Stimulated activated memory B cell treated with anti-CD40 and anti-IgM and Interleukin-4, amounts not matched to agents 10 μg/mL and 1 μg/mL and 100 μg/mL, for 72 hours (primary cell): ENCODE results near the gene BAHCC1.

Source experiments
- ATAC-seq: fragments of 150-1000 bp; cut with Tn5 transposase; 2 replicates; pipeline ENCODE4 v1.10.0; 2021
- H3K27ac Mint-ChIP-seq: one replicate; pipeline ENCODE4 v1.8.0; 2022; ENCODE audit warnings: mild to moderate bottlenecking, mixed read lengths
- H3K27me3 Mint-ChIP-seq: one replicate; pipeline ENCODE4 v1.8.0; 2022; ENCODE audit warnings: mixed read lengths
- H3K36me3 Mint-ChIP-seq: one replicate; pipeline ENCODE4 v1.8.0; 2022; ENCODE audit warnings: mixed read lengths
- H3K4me1 Mint-ChIP-seq: one replicate; pipeline ENCODE4 v1.8.0; 2022; ENCODE audit warnings: mixed read lengths
- H3K4me3 Mint-ChIP-seq: one replicate; pipeline ENCODE4 v1.8.0; 2022; ENCODE audit warnings: mild to moderate bottlenecking, moderate library complexity, mixed read lengths
- H3K9me3 Mint-ChIP-seq: one replicate; pipeline ENCODE4 v1.8.0; 2022; ENCODE audit warnings: mixed read lengths

The BAHCC1 gene

DNA sequence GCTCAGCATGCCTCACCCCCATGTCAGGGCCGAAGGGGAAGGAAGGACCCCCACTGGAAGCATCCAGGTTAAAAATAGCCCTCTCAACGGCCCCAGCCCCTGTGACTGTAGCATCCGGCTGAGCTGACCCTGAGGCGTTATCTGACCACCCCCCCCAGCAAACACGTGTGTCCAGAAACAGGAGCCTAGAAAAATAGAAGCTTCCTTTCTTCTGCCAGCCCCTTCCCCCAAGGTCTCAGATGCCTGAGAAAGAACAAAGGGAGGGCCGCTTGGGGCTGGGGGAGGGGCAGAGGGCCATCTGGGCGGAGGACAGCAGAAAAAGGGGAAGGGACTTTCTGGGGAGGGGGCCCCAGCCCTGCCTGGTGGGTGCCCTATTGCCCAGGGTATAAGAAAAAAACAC, 61.5 kb downstream of the BAHCC1 start:
- no peak for ATAC-seq
- Mint-ChIP-seq H3K9me3 (no peaks in the 10 kb centered on the region), H3K27ac (no peak overlapping the region), H3K4me3 (no peak overlapping the region), H3K27me3 (peaks cover 66% of the 10 kb centered on the region), H3K4me1 (peaks cover 14% of the 10 kb centered on the region), H3K36me3 (no peaks in the 10 kb centered on the region)

DNA sequence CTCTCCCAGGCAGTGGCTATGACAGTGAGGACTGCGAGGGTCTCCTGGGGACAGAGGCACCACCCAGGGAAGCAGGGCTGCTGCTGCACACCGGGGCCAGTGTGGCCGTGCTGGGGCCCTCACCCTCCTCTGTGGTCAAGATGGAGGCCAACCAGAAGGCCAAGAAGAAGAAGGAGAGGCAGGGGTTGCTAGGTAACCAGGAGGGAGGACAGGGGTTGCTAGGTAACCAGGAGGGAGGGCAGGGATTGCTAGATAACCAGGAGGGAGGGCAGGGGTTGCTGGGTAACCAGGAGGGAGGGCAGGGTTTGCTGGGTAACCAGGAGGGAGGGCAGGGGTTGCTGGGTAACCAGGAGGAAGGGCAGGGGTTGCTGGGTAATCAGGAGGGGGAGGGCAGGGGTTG, 62.1 kb downstream of the BAHCC1 start:
- Mint-ChIP-seq H3K4me1 (peaks cover 14% of the 10 kb centered on the region), H3K4me3 (no peak overlapping the region), H3K36me3 (no peaks in the 10 kb centered on the region), H3K27me3 (peaks cover 63% of the 10 kb centered on the region), H3K9me3 (no peaks in the 10 kb centered on the region), H3K27ac (no peak overlapping the region)
- ATAC-seq, result no peak

DNA sequence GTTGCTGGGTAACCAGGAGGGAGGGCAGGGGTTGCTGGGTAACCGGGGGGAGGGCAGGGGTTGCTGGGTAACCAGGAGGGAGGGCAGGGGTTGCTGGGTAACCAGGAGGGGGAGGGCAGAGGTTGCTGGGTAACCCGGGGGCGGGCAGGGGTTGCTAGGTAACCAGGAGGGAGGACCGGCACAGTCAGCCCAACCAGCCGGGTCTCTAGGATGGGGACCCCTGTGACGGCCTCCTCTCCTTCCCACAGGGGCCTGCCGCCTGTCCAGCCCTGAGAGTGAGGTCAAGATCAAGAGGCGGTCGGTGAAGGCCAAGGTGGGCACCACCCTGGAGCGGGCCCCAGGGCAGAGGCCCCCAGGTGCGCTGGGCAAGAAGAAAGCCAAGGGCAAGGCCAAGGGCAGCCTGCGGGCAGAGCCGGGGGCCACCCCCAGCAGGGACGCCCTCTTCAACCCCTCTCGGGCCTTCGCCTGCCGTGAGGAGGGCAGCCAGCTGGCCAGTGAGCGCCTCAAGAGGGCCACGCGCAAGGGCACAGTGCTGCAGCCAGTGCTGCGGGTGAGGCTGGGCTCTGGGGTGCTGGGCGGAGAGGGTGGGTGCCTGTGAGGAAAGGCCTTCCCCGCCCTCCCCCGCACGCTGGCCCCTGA, 62.8 kb downstream of the BAHCC1 start:
- peaks cover 13% of the 10 kb centered on the region for H3K4me1 Mint-ChIP-seq
- no peak overlapping the region for H3K4me3 Mint-ChIP-seq
- H3K27ac Mint-ChIP-seq, result no peak overlapping the region
- ATAC-seq, result no peak
- peaks cover 63% of the 10 kb centered on the region for H3K27me3 Mint-ChIP-seq
- no peaks in the 10 kb centered on the region for H3K9me3 Mint-ChIP-seq
- no peaks in the 10 kb centered on the region for H3K36me3 Mint-ChIP-seq

DNA sequence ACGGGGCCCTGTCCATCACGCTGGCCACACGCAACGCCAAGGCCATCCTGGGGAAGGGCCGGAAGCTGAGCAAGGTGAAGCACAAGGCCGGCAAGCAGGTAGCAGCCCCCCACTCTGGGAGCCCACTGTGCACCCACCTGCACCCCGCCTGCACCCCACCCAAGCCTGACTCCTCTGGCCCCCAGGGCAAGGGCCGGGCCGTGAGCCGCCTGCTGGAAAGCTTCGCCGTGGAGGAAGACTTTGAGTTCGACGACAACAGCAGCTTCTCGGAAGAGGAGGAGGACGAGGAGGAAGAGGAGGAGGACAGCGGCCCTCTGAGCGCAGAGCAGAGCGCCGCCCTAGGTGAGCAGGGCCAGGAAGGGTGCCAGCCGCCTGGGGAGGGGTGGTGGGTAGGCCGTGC, 63.4 kb downstream of the BAHCC1 start:
- peaks cover 57% of the 10 kb centered on the region for H3K27me3 Mint-ChIP-seq
- ATAC-seq, result no peak
- H3K27ac Mint-ChIP-seq, result no peak overlapping the region
- no peak overlapping the region for H3K4me3 Mint-ChIP-seq
- H3K9me3 Mint-ChIP-seq, result no peaks in the 10 kb centered on the region
- H3K36me3 Mint-ChIP-seq, result no peaks in the 10 kb centered on the region
- H3K4me1 Mint-ChIP-seq, result peaks cover 7% of the 10 kb centered on the region

DNA sequence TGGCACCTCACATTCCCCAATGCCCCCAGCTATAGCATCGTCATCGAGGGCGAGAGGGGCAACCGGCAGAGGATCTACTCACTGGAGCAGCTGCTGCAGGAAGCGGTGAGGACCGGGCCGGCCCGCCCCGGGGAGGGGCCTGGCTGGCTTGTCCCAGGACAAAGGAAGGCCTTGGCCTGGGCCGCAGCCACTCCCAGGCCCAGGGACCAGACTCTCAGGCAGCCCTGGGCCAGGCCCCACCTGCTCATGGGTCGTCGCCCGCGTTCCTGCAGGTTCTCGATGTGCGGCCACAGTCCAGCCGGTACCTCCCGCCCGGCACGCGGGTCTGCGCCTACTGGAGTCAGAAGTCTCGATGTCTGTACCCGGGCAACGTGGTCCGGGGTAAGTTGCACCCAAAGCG, 64.0 kb downstream of the BAHCC1 start:
- Mint-ChIP-seq H3K36me3 (no peaks in the 10 kb centered on the region), H3K9me3 (no peaks in the 10 kb centered on the region), H3K4me1 (peaks cover 4% of the 10 kb centered on the region), H3K27ac (no peak overlapping the region), H3K4me3 (no peak overlapping the region), H3K27me3 (peaks cover 56% of the 10 kb centered on the region)
- ATAC-seq, result no peak

DNA sequence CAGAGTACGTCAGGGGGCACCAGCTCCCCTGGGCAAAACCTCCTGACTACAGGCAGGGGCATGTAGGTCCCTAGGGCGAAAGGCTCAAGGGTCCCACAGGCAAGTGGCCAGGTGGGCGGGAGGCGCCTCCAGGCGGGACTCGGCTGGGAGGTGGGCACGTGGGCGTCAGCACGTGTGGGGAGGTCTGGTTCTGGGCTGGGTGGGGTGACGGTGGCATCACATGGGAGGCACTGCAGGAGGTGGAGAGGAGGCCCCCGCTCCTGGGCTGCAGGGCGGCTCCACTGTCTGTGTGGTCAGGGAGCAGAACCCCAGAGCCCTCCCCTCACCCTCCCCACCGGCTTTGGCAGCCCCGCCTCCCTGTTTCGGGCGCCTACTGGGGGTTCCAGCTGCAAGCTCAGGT, 64.6 kb downstream of the BAHCC1 start:
- no peaks in the 10 kb centered on the region for H3K36me3 Mint-ChIP-seq

DNA sequence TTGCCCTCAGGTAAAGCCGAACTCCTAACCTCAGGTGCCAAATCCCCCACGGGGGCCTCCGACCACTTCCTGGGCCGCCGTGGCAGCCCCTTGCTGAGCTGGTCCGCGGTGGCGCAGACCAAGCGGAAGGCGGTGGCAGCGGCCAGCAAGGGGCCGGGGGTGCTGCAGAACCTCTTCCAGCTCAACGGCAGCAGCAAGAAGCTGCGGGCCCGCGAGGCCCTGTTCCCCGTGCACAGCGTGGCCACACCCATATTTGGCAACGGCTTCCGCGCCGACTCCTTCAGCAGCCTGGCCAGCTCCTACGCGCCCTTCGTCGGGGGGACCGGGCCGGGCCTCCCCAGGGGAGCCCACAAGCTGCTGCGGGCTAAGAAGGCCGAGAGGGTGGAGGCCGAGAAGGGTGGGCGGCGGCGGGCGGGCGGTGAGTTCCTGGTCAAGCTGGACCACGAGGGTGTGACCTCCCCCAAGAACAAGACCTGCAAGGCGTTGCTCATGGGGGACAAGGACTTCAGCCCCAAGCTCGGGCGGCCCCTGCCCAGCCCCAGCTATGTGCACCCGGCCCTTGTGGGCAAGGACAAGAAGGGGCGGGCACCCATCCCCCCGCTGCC, 65.7 kb downstream of the BAHCC1 start:
- H3K36me3 Mint-ChIP-seq, result no peaks in the 10 kb centered on the region
- no peaks in the 10 kb centered on the region for H3K9me3 Mint-ChIP-seq
- ATAC-seq, result no peak
- peaks cover 5% of the 10 kb centered on the region for H3K4me1 Mint-ChIP-seq
- no peak overlapping the region for H3K27ac Mint-ChIP-seq
- H3K4me3 Mint-ChIP-seq, result no peak overlapping the region
- peaks cover 56% of the 10 kb centered on the region for H3K27me3 Mint-ChIP-seq

More for the DNA sequence above, 64.6 kb downstream of the BAHCC1 start:
- Mint-ChIP-seq H3K9me3 (no peaks in the 10 kb centered on the region), H3K27me3 (peaks cover 57% of the 10 kb centered on the region), H3K27ac (no peak overlapping the region), H3K4me3 (no peak overlapping the region), H3K4me1 (peaks cover 5% of the 10 kb centered on the region)
- no peak for ATAC-seq

DNA sequence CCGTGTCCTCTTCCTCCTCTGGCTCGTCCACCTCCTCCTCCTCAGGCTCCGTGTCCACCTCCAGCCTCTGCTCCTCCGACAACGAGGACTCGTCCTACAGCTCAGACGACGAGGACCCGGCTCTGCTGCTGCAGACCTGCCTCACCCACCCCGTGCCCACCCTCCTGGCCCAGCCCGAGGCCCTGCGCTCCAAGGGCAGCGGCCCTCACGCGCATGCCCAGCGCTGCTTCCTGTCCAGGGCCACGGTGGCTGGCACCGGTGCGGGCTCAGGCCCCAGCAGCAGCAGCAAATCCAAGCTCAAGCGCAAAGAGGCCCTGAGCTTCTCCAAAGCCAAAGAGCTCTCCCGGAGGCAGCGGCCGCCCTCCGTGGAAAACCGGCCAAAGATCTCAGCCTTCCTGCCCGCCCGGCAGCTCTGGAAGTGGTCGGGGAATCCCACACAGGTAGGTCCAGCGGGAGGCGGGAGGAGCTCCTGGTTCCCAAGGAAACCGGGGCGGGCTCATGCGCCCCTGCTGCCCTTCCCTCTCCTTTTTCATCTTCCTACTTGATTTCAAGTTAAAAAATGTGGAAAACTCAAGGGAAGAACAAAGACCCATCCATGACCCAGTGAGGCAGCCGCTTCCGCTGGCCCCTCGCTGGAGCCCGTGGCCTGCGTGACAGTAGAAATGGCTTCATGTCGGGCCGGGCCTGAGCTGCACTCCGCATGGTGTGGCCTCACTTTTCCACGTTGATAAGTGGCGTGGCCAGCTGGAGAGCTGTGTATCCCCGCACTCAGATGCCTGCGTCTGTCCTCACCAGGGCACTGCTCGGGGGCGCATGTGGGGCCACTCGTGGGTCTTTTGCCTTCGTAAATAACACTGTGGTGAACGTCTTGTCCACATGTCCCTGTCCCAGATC, 66.6 kb downstream of the BAHCC1 start:
- peaks cover 5% of the 10 kb centered on the region for H3K4me1 Mint-ChIP-seq
- H3K9me3 Mint-ChIP-seq, result no peaks in the 10 kb centered on the region
- no peak overlapping the region for H3K4me3 Mint-ChIP-seq
- peaks cover 58% of the 10 kb centered on the region for H3K27me3 Mint-ChIP-seq
- ATAC-seq, result no peak
- H3K27ac Mint-ChIP-seq, result no peak overlapping the region
- H3K36me3 Mint-ChIP-seq, result no peaks in the 10 kb centered on the region

DNA sequence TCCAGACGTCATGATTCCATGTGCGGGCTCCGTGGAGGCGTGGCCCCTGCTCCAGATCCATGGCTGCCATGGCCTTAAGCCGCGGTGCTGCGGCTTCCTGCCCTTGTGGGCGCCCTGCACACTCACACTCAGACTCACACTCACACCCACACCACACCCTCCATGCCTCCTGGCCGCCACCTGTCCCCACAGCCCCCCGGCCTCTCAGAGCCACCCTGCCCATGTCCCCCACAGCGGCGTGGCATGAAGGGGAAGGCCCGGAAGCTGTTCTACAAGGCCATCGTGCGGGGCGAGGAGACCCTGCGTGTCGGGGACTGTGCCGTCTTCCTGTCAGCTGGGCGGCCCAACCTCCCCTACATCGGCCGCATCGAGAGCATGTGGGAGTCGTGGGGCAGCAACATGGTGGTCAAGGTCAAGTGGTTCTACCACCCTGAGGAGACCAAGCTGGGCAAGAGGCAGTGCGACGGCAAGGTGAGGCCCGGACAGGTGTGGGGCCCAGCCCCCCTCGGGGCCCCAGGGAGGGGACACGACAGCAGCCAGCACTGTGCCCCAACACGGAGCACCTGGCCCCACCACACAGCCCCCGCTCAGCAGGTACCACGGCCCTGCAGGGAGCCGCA, 67.4 kb downstream of the BAHCC1 start:
- Mint-ChIP-seq H3K27ac (no peak overlapping the region), H3K36me3 (no peaks in the 10 kb centered on the region), H3K4me1 (peaks cover 5% of the 10 kb centered on the region), H3K9me3 (no peaks in the 10 kb centered on the region), H3K27me3 (peaks cover 58% of the 10 kb centered on the region), H3K4me3 (no peak overlapping the region)
- peak; percentile 34 for ATAC-seq

DNA sequence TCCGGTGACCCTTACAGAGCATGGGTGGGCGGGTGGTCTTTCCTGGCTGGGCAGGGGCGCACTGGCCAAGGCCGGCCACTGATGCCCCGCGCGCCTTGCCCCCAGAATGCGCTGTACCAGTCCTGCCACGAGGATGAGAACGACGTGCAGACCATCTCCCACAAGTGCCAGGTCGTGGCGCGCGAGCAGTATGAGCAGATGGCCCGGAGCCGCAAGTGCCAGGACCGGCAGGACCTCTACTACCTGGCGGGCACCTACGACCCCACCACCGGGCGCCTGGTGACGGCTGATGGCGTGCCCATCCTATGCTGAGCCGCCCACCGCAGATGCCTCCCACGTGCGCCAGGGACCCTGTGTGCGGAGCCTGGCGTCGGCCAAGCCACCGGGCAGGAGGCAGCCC, 68.2 kb downstream of the BAHCC1 start:
- peaks cover 49% of the 10 kb centered on the region for H3K27me3 Mint-ChIP-seq
- H3K27ac Mint-ChIP-seq, result no peak overlapping the region
- ATAC-seq, result no peak
- H3K4me3 Mint-ChIP-seq, result no peak overlapping the region
- no peaks in the 10 kb centered on the region for H3K36me3 Mint-ChIP-seq
- H3K9me3 Mint-ChIP-seq, result no peaks in the 10 kb centered on the region
- peaks cover 5% of the 10 kb centered on the region for H3K4me1 Mint-ChIP-seq

DNA sequence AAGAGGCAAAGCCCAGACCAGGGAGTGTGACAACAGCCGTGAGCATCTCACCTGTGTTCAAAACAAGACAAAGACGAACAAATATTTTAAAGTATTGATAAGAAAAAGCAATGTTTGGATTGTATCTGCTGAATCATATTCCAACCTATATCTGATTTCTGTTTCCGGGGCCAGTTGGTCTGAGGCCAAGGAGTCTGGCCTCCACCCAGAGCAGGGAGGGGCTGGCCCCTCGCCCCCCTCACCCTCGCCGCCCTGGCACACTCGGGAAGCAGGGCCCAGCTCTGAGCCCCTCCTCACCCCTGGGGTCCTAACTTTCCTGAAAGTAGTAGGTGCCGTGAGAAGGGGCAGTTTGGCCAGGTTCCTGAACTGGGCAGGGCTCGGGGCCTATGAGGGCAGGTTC, 69.3 kb downstream of the BAHCC1 start:
- Mint-ChIP-seq H3K4me3 (no peak overlapping the region), H3K36me3 (no peaks in the 10 kb centered on the region), H3K27me3 (peaks cover 44% of the 10 kb centered on the region), H3K9me3 (no peaks in the 10 kb centered on the region), H3K4me1 (peaks cover 5% of the 10 kb centered on the region), H3K27ac (no peak overlapping the region)
- no peak for ATAC-seq

DNA sequence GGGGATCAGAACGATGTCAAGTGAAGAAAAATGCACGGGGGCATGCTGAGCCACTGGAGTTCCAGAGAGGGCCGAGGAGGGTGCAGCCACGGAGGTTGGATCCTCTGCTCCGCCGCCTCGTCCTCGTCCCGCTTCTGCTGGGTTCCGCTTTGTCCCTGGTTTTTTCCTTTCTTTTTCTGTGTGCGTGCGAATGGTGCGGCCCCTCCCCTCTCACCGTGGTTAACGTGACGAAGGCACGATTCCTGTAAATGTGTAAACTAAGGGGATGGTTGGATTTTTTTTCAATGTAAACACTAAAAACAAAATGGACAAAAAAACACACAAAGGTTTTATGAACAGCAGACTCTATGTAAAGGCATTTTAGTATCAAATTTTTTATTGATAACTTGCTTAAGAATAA, 70.7 kb downstream of the BAHCC1 start:
- H3K36me3 Mint-ChIP-seq, result no peaks in the 10 kb centered on the region
- no peak overlapping the region for H3K4me3 Mint-ChIP-seq
- no peak overlapping the region for H3K27ac Mint-ChIP-seq
- H3K4me1 Mint-ChIP-seq, result peaks cover 5% of the 10 kb centered on the region
- peaks cover 44% of the 10 kb centered on the region for H3K27me3 Mint-ChIP-seq
- H3K9me3 Mint-ChIP-seq, result no peaks in the 10 kb centered on the region
- ATAC-seq, result no peak

DNA sequence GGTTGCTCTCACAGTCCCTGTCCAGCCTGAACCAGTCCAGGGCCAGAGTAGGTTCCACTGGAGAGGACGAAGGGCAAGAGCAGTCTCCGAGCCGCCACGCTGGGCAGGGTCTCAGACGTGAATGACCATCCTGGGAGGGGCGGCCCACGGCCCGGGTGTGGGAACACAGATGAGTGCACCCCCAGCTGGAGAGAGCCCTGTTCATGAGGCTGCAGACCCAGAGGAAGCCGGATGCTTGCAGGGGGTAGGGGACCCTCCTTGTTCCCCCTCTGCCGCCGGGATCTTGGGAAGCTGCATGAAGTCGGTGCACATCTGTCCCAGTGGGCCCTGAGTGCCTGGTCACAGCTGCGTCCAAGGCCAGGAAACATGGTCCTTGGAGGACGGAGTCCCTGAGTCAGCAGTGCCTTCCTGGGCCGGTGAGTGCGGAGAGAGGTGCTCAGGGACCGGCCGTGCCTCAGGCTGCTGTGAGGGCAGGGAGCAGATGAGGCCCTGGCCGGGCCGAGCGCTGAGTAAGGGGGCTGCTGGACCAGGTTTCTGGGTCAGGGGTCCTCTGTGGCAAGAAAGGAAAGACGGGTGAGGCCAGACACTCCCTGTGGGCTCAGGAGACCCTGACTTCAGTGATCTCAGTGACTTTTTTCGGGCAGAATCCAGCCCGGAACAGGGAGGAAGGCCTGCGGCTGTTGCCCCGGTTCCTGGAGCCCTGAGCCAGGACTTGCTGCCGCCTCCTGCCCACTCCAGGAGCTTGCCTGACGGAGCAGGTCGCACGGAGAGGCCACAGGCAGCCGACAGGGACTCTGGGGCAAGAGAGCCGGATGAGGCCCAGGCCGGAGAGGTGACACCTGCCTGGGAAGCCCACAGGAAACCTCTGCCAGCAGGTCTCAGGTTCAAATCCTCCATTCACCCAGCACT, 71.6 kb downstream of the BAHCC1 start:
- Mint-ChIP-seq H3K36me3 (no peaks in the 10 kb centered on the region), H3K27me3 (peaks cover 44% of the 10 kb centered on the region), H3K27ac (no peak overlapping the region), H3K9me3 (no peaks in the 10 kb centered on the region), H3K4me3 (no peak overlapping the region), H3K4me1 (peaks cover 5% of the 10 kb centered on the region)
- no peak for ATAC-seq

DNA sequence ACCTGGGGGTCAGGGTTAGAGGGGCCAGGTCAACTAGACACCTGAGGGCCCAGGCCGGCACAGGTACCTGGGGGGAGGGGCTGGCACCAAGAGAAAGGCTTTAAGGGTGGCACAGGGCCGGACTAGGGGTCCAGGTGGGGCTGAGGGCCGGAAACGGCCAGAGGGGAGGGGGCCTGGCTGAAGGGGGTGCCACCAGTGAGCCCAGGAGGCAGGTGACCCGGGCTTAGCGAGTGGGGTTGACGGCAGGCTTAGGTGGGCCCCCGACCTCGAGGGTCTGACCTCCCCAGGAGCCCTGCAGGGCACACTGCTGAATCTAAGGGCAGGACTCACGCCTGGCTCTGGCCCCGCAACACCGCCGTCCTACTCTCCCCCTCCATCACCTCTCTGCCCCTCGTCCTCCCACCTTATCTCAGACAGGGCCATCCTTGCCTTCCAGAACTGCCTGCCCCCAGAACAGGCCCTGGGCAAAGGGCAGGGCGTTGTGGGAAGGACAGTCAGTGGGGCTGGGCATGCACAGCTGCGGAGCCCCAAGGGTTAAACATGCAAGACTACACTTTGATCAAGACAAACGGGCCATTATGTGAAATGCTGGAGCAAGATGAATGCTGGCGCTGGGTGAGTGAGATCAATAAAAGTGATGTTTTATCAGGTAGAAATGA, 73.0 kb downstream of the BAHCC1 start:
- Mint-ChIP-seq H3K27me3 (peaks cover 34% of the 10 kb centered on the region), H3K4me1 (peaks cover 5% of the 10 kb centered on the region)

More for the DNA sequence above, 73.0 kb downstream of the BAHCC1 start:
- no peak for ATAC-seq
- Mint-ChIP-seq H3K36me3 (no peaks in the 10 kb centered on the region), H3K27ac (no peak overlapping the region), H3K4me3 (no peak overlapping the region), H3K9me3 (no peaks in the 10 kb centered on the region)
